Measurements from ENCODE around the gene FKTN. TPM values are rescaled to one million over a fixed set of nuclear protein-coding genes. Genes with fewer than 3 reads are reported as not detected.

The FKTN gene
- total RNA-seq, 1 experiment from 2014 or later: 17.1 TPM

- no peak for TF ChIP-seq CTCF (IDR thresholded peaks at IDR 0.05; ENCODE audit: insufficient read depth in 1 of 2, low read depth in 1 of 2, low read length in 1 of 2, severe bottlenecking in 1 of 2, unreplicated experiment in 1 of 2)
- no peak overlapping the region for H3K27ac Mint-ChIP-seq (ENCODE audit: unreplicated experiment)
- Histone ChIP-seq H3K27me3 (replicated peaks; ENCODE audit: control insufficient read depth, insufficient read depth, low read length) (no peaks in the 10 kb centered on the region), H3K4me1 (no peaks in the 10 kb centered on the region), H3K4me3 (ENCODE audit: low read depth, low read length) (no peak overlapping the region), H3K36me3 (ENCODE audit: control insufficient read depth, insufficient read depth, low read length) (no peaks in the 10 kb centered on the region), H3K9me3 (no peaks in the 10 kb centered on the region)
- DNase-seq: no peak
- H3K4me3 Mint-ChIP-seq (ENCODE audit: unreplicated experiment): no peak overlapping the region
- intact Hi-C loops (cut with micrococcal nuclease; ENCODE audit: unreplicated experiment): no loop called here
- no peaks in the 10 kb centered on the region for H3K4me1 Mint-ChIP-seq (ENCODE audit: low read depth, unreplicated experiment)
- no peaks in the 10 kb centered on the region for H3K36me3 Mint-ChIP-seq (ENCODE audit: insufficient read depth, unreplicated experiment)
- ChIA-PET CTCF (no interaction called here), POLR2A (no interaction called here)
- BruUV-seq (replicated peaks): no TSS peak
- H3K27me3 Mint-ChIP-seq (ENCODE audit: insufficient read depth, unreplicated experiment): peaks cover 3% of the 10 kb centered on the region
- H3K9me3 Mint-ChIP-seq (ENCODE audit: unreplicated experiment): no peaks in the 10 kb centered on the region
Measured at GRCh38 chr9:105686936-105687335, 129.0 kb downstream of the FKTN start.

Other genes starting within 250 kb of the FKTN start
- 4.7 and 5.7 TPM in 2 replicates for gene FSD1L, start 110.1 kb upstream of the FKTN start, total RNA-seq (2022)
- 1.00 and 1.4 TPM in 2 replicates for gene TAL2, start 104.3 kb downstream of the FKTN start, total RNA-seq (2022)
- 38.6 and 48.6 TPM in 2 replicates for gene TMEM38B, start 136.4 kb downstream of the FKTN start, total RNA-seq (2022)